ENCODE results near the gene PPFIBP2. TPM values are rescaled to one million over a fixed set of nuclear protein-coding genes. Genes with fewer than 3 reads are reported as not detected.

PPFIBP2 gene
- total and polyA plus RNA-seq, 2 of the 13 experiments (the other 11 are each of a cell fraction or from before 2014, with no cell fraction given) = 15.0 to 52.5 TPM

- TF ChIP-seq RERE (CRISPR knock-in tag; IDR thresholded peaks at IDR 0.05; ENCODE audit: low read depth) (peak; percentile 74), SOX13 (IDR thresholded peaks at IDR 0.05) (peak; percentile 35; the same call in 1 of the 2 replicates), SOX13 (CRISPR knock-in tag; conservative IDR thresholded peaks at IDR 0.05 in 1 of 2, IDR thresholded peaks at IDR 0.05 in 1 of 2) (peak in 1 of 2 experiments; percentile 79; a peak in 2 of 4 replicates), YY1 (IDR thresholded peaks at IDR 0.05; ENCODE audit: insufficient read depth, insufficient replicate concordance, low read depth, low read length) (no peak), TEAD2 (CRISPR knock-in tag; IDR thresholded peaks at IDR 0.05) (no peak), TCF7 (IDR thresholded peaks at IDR 0.05; ENCODE audit: low read depth) (peak; percentile 64), BCL3 (CRISPR knock-in tag; IDR thresholded peaks at IDR 0.05) (no peak), ZNF788 (CRISPR knock-in tag; IDR thresholded peaks at IDR 0.05; ENCODE audit: borderline replicate concordance) (no peak), ZNF567 (CRISPR knock-in tag; IDR thresholded peaks at IDR 0.05; ENCODE audit: borderline replicate concordance) (no peak), ATRX (CRISPR knock-in tag; IDR thresholded peaks at IDR 0.05; ENCODE audit: borderline replicate concordance) (no peak), FOXP1 (IDR thresholded peaks at IDR 0.05) (no peak), FOXP1 (CRISPR knock-in tag; IDR thresholded peaks at IDR 0.05) (peak; percentile 81), ZNF710 (CRISPR knock-in tag; IDR thresholded peaks at IDR 0.05; ENCODE audit: borderline replicate concordance) (no peak), GABPA (IDR thresholded peaks at IDR 0.05; ENCODE audit: low read depth, low read length) (no peak), GABPA (CRISPR knock-in tag; IDR thresholded peaks at IDR 0.05; ENCODE audit: low read depth) (peak; percentile 33; the same call in 1 of the 2 replicates), SNAPC2 (CRISPR knock-in tag; IDR thresholded peaks at IDR 0.05) (no peak), CHD2 (IDR thresholded peaks at IDR 0.05; ENCODE audit: low read depth, low read length) (no peak), ZNF224 (CRISPR knock-in tag; IDR thresholded peaks at IDR 0.05) (no peak), AGO1 (IDR thresholded peaks at IDR 0.05; ENCODE audit: low read depth, low read length, poor library complexity, severe bottlenecking) (no peak), BORCS8-MEF2B (CRISPR knock-in tag; IDR thresholded peaks at IDR 0.05) (no peak)
These were observed 58.4 kb downstream of the PPFIBP2 start (continued) for GRCh38 chr11:7572001-7572712.
